T-cell (primary cell): ENCODE data around the gene EXOC3L1. TPM values are rescaled to one million over a fixed set of nuclear protein-coding genes. Genes with fewer than 3 reads are reported as not detected.

ENCODE experiments used
- ATAC-seq, 4 experiments: fragments of 200-7000 bp in 3 of 4; fragments of 150-1000 bp in 1 of 4; cut with Tn5 transposase; replicated peaks in 1 of 4; 1 replicate in 3 of 4; 2 replicates in 1 of 4; pipeline ENCODE4 v1.10.0; 2021; ENCODE audit warnings: moderate library complexity in 3 of 4, mild to moderate bottlenecking in 2 of 4, moderate number of reproducible peaks in 1 of 4
- CTCF ChIA-PET, 2 donors: fragments of 300-600 bp; sonication (Branson Sonifier 250); formaldehyde crosslinking; loops; one replicate each; lab custom pipeline; 2022; ENCODE audit warnings: antibody characterized with exemption in 2 of 2; lab: Charles Lee
- POLR2A ChIA-PET, 2 donors: fragments of 300-600 bp; sonication (Branson Sonifier 250); formaldehyde crosslinking; loops; one replicate each; lab custom pipeline; 2022; ENCODE audit warnings: antibody characterized with exemption in 2 of 2; lab: Charles Lee
- DNase-seq, 35 experiments: peaks; one replicate each; pipeline versions ENCODE4 v3.0.0 to v3.0.0-alpha.2; 2013 to 2023
- H3K27ac ChIP-seq: one replicate; pipeline ENCODE4 v1.5.1; 2013; ENCODE audit warnings: low read length
- H3K27me3 ChIP-seq, 2 experiments: replicated peaks in 1 of 2; 1 replicate in 1 of 2; 2 replicates in 1 of 2; pipeline versions ENCODE4 v1.6.1 to v1.7.0; 2013; ENCODE audit warnings: low read length in 1 of 2, mixed read lengths in 1 of 2; ENCODE audit not compliant: control insufficient read depth in 2 of 2, insufficient read depth in 2 of 2; ENCODE audit errors: extremely low read depth in 1 of 2
- H3K36me3 ChIP-seq, 2 donors: 1 replicate in 1 of 2; 2 replicates in 1 of 2; pipeline versions ENCODE4 v1.6.1 to v1.7.0; 2013; ENCODE audit warnings: low read length in 1 of 2; ENCODE audit not compliant: control insufficient read depth in 2 of 2, insufficient read depth in 1 of 2; ENCODE audit errors: extremely low read depth in 1 of 2
- H3K4me1 ChIP-seq, 2 experiments: 1 replicate in 1 of 2; 2 replicates in 1 of 2; pipeline versions ENCODE4 v1.6.1 to v1.7.0; 2013; ENCODE audit warnings: low read length in 2 of 2, mixed read lengths in 1 of 2; ENCODE audit not compliant: insufficient read depth in 2 of 2, control insufficient read depth in 1 of 2; ENCODE audit errors: extremely low read depth in 1 of 2
- H3K4me3 ChIP-seq, 2 donors: 1 replicate in 1 of 2; 2 replicates in 1 of 2; pipeline versions ENCODE4 v1.5.1 to v1.7.0; 2013; ENCODE audit warnings: mild to moderate bottlenecking in 2 of 2, low read length in 1 of 2, moderate library complexity in 1 of 2; ENCODE audit not compliant: control insufficient read depth in 1 of 2; ENCODE audit errors: extremely low read depth in 1 of 2
- H3K9me3 ChIP-seq: 2 replicates; pipeline ENCODE4 v1.7.0; 2013
- H3K27ac Mint-ChIP-seq, 2 donors: one replicate each; pipeline ENCODE4 v1.8.0; 2020 to 2021; ENCODE audit warnings: mild to moderate bottlenecking in 2 of 2, mixed read lengths in 2 of 2
- H3K27me3 Mint-ChIP-seq, 2 donors: one replicate each; pipeline ENCODE4 v1.8.0; 2021 to 2022; ENCODE audit warnings: mixed read lengths in 2 of 2
- H3K36me3 Mint-ChIP-seq: one replicate; pipeline ENCODE4 v1.8.0; 2021; ENCODE audit warnings: mixed read lengths
- H3K4me1 Mint-ChIP-seq, 3 donors: one replicate each; pipeline ENCODE4 v1.8.0; 2020 to 2022; ENCODE audit warnings: mixed read lengths in 3 of 3, mild to moderate bottlenecking in 1 of 3
- H3K4me3 Mint-ChIP-seq, 3 donors: one replicate each; pipeline ENCODE4 v1.8.0; 2020 to 2022; ENCODE audit warnings: mild to moderate bottlenecking in 3 of 3, mixed read lengths in 3 of 3, moderate library complexity in 3 of 3
- H3K9me3 Mint-ChIP-seq, 3 donors: one replicate each; pipeline ENCODE4 v1.8.0; 2020 to 2022; ENCODE audit warnings: mixed read lengths in 3 of 3
- WGBS: methylation state at CpG from one replicate; pipeline ENCODE4 v1.1.5; 2013; ENCODE audit warnings: missing lambda C conversion rate; ENCODE audit not compliant: insufficient coverage; 5-methylcytosine and 5-hydroxymethylcytosine counted together
- total RNA-seq, 35 experiments: library from RNA in 6 of 35; stranded (reverse) in 6 of 35; fragments of 120-200 nt in 1 of 35; gene quantifications; one replicate each; pipeline versions ENCODE4 v1.2.1 to v1.2.4 and lab custom pipeline; 2013 to 2026

EXOC3L1 gene
- total RNA-seq, 5 donors from 2014 or later (not counting 1 experiment from before 2014, with no cell fraction given) = 0.25 TPM; not detected in 4

DNA sequence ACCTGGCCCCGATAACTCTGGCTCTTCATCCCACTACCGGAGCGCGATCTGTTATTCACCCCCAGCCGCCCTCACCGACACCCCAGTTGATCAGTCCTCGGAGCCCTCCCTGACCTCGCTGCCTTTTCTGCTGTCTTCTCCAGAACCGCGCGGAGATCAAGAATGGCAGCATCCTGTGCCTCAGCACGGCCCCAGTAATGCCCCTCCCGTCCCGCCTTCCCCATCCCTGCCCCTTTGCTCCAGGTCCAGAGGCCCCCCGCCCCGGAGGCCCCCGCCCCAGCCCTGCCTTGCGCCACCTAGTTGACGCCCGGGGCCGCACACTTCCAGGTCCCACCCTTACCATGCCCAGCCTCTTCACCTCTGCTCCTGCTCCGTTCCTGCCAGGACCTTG, 9.9 kb upstream of the EXOC3L1 start:
- Mint-ChIP-seq H3K27me3 (no peaks in the 10 kb centered on the region), H3K27ac (no peak overlapping the region)
- DNase-seq = no peak

DNA sequence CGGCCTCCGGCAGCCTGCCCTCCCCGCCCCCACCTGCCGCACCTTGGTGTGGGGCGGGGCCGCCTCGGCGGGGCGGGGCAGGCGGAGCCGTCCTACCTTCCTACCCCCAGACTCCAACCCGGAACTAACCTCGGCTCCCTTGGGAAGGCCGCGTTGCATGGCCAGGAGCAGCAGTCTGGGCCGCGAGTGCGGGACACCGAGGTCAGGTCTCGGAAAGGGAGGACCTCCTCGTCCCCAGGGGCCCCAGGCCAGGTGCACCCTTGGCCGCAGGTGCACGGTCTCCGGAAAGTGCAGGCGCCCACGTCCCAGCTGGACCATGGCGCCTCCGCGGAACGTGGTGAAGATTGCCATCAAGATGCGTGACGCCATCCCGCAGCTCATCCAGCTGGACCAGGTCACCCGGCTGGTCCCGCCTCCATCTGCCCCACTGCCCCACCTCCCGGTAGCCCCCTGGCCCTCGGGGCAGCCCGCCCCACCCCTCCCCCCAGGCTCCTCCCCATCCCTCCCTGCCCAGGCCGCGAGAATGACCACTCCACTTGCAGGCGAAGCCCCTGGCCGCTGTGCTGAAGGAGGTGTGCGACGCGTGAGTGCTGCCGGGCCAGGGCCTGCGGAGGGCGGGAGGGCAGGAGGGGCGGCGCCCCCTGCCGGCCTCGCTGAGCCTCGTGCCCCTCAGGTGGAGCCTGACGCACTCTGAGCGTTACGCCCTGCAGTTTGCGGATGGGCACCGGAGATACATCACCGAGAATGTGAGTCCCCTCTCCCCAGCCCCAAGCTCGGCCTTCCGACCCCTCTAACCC, 9.3 kb upstream of the EXOC3L1 start, which contains the start of gene ELMO3:
ELMO3 (plus strand) TSS at position 121 of the 797 bp plus-strand sequence; CDS start at position 317, 196 bp downstream.
- no peak for DNase-seq
- peaks cover 31 to 75% of the 10 kb centered on the region in 2 donors for H3K36me3 ChIP-seq
- WGBS = 97% methylated on average over 33 of the region's 61 CpGs
- H3K4me3 Mint-ChIP-seq = no peak within 1 kb of the TSS
- H3K27me3 ChIP-seq = no peaks in the 10 kb centered on the region
- ChIA-PET POLR2A (no interaction called here), CTCF (no interaction called here)
- peaks cover 0 to 27% of the 10 kb centered on the region in 2 experiments for H3K4me1 ChIP-seq
- no peak within 1 kb of the TSS for H3K4me3 ChIP-seq
- peaks cover 17 to 29% (median 17%) of the 10 kb centered on the region in 3 donors for H3K4me1 Mint-ChIP-seq
- H3K9me3 Mint-ChIP-seq = no peaks in the 10 kb centered on the region
- no peaks in the 10 kb centered on the region for H3K9me3 ChIP-seq
- no peaks in the 10 kb centered on the region for H3K27me3 Mint-ChIP-seq
- H3K27ac Mint-ChIP-seq = peak within 1 kb of the TSS in 1 of 2 donors; percentile 31
- no peak within 1 kb of the TSS for H3K27ac ChIP-seq
- peak in 1 of 4 experiments; percentile 33 for ATAC-seq
- peaks cover 20% of the 10 kb centered on the region for H3K36me3 Mint-ChIP-seq

More for the DNA sequence above, 9.9 kb upstream of the EXOC3L1 start:
- Mint-ChIP-seq H3K36me3 (peaks cover 20% of the 10 kb centered on the region), H3K4me3 (no peak overlapping the region), H3K4me1 (peaks cover 14 to 24% (median 16%) of the 10 kb centered on the region in 3 donors), H3K9me3 (no peaks in the 10 kb centered on the region)
- H3K36me3 ChIP-seq = peaks cover 30 to 69% of the 10 kb centered on the region in 2 donors
- peaks cover 0 to 21% of the 10 kb centered on the region in 2 experiments for H3K4me1 ChIP-seq
- no peaks in the 10 kb centered on the region for H3K27me3 ChIP-seq
- H3K27ac ChIP-seq = no peak overlapping the region
- ATAC-seq = no peak
- WGBS = 92% methylated on average over 20 of the region's 22 CpGs
- no peak overlapping the region for H3K4me3 ChIP-seq
- ChIA-PET POLR2A (no interaction called here), CTCF (no interaction called here)
- H3K9me3 ChIP-seq = no peaks in the 10 kb centered on the region

DNA sequence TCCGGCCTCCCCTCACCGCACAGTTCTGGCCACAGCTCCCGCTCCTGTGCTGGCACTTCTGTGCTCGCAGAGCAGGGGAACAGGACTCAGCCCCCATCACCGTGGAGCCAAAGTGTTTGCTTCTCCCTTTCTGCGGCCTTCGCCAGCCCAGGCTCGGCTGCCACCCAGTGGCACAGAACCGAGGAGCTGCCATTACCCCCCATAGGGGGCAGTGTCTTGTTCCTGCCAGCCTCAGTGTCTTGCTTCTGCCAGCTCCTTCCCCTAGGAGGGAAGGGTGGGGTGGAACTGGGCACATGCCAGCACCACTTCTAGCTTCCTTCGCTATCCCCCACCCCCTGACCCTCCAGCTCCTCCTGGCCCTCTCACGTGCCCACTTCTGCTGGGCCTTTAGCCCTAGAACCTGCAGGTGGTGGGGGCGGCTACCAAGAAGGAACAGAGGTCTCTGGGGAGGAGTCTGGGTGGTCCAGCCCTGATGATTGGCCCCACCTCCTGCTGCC, 8.3 kb upstream of the EXOC3L1 start:
- Histone ChIP-seq H3K9me3 (no peaks in the 10 kb centered on the region), H3K36me3 (peaks cover 27 to 76% of the 10 kb centered on the region in 2 donors), H3K4me1 (peaks cover 0 to 37% of the 10 kb centered on the region in 2 experiments), H3K4me3 (no peak overlapping the region), H3K27me3 (no peaks in the 10 kb centered on the region), H3K27ac (no peak overlapping the region)
- peak in 2 of 4 experiments; percentile 38 to 53 for ATAC-seq
- H3K4me1 Mint-ChIP-seq = peaks cover 26 to 38% (median 27%) of the 10 kb centered on the region in 3 donors
- peaks cover 23% of the 10 kb centered on the region for H3K36me3 Mint-ChIP-seq
- 93% methylated on average over 4 of the region's 12 CpGs for WGBS
- H3K4me3 Mint-ChIP-seq = no peak overlapping the region
- CTCF ChIA-PET = interaction anchor here in 1 of 2 donors (0.9 to 1.2 kb wide), 2 partner anchors 20 to 41 kb away, joined by 3 to 4 read pairs; no protein-coding TSS in a partner anchor
- peak overlapping the region in 1 of 2 donors; percentile 31 for H3K27ac Mint-ChIP-seq
- H3K27me3 Mint-ChIP-seq = no peaks in the 10 kb centered on the region
- H3K9me3 Mint-ChIP-seq = no peaks in the 10 kb centered on the region
- DNase-seq = peak in 2 of 35 experiments; percentile 28 to 30
- POLR2A ChIA-PET = no interaction called here

DNA sequence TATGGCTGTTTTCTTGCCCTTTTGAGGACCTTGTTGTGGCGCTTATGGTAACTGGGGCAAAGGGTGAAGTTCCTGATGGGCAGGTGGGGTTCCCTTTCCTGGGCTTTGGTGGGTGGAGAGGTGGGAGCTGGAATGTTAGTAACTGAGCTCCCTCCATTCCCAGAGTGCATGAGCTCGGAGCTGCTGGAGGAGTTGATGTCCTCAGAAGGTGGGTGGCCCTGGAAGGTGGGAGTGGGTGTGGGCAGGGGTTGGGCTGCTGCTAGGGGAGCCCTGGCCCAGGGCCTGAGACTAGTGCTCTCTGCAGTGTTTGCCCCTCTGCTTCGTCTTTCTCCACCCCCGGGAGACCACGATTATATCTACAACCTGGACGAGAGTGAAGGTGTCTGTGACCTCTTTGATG, 7.8 kb upstream of the EXOC3L1 start:
- Histone ChIP-seq H3K4me1 (peaks cover 0 to 42% of the 10 kb centered on the region in 2 experiments), H3K27me3 (no peaks in the 10 kb centered on the region), H3K27ac (no peak overlapping the region), H3K9me3 (no peaks in the 10 kb centered on the region), H3K36me3 (peaks cover 27 to 74% of the 10 kb centered on the region in 2 donors), H3K4me3 (no peak overlapping the region)
- H3K27me3 Mint-ChIP-seq = no peaks in the 10 kb centered on the region
- CTCF ChIA-PET = interaction anchor here in 1 of 2 donors (0.5 to 1.2 kb wide), 3 partner anchors 19 to 42 kb away, joined by 3 to 5 read pairs (median 4); no protein-coding TSS in a partner anchor
- no peak for DNase-seq
- H3K4me1 Mint-ChIP-seq = peaks cover 29 to 44% (median 31%) of the 10 kb centered on the region in 3 donors
- POLR2A ChIA-PET = no interaction called here
- ATAC-seq = no peak
- no peak overlapping the region for H3K4me3 Mint-ChIP-seq
- H3K27ac Mint-ChIP-seq = no peak overlapping the region
- peaks cover 23% of the 10 kb centered on the region for H3K36me3 Mint-ChIP-seq
- 79% methylated on average over 5 of the region's 6 CpGs for WGBS
- no peaks in the 10 kb centered on the region for H3K9me3 Mint-ChIP-seq

DNA sequence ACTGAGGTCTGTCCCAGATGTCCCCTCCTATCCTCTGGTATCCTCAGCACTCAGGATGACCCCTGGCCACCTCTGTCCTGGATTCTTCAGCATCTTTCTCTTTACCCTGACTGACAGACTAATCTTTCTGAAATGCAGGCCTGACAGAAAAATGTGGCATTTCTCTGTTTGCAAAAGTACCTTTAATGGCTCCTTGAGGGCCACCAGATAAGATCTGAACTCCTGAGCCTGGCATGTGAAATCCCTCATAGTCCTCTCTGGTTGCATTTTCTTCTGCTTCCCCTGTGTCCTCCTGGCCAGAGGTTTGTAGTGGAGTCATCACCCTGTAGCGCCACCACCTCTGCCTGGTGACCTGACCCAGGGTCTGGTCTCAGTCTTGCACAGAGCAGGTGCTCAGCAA, 6.9 kb upstream of the EXOC3L1 start:
- Mint-ChIP-seq H3K27me3 (no peaks in the 10 kb centered on the region), H3K4me1 (peaks cover 34 to 49% (median 36%) of the 10 kb centered on the region in 3 donors), H3K36me3 (peaks cover 23% of the 10 kb centered on the region), H3K9me3 (no peaks in the 10 kb centered on the region), H3K27ac (peak overlapping the region in 1 of 2 donors; percentile 55), H3K4me3 (peak overlapping the region in 1 of 3 donors; percentile 1)
- ChIA-PET CTCF (no interaction called here), POLR2A (interaction anchor here in 1 of 2 donors (0.7 kb wide), 1 partner anchor 259 kb away, joined by 4 read pairs; no protein-coding TSS in a partner anchor)
- no peaks in the 10 kb centered on the region for H3K9me3 ChIP-seq
- H3K36me3 ChIP-seq = peaks cover 20 to 66% of the 10 kb centered on the region in 2 donors
- H3K4me3 ChIP-seq = no peak overlapping the region
- WGBS = 100% methylated on average over 1 of the region's 1 CpG
- H3K27me3 ChIP-seq = no peaks in the 10 kb centered on the region
- no peak overlapping the region for H3K27ac ChIP-seq
- peaks cover 0 to 49% of the 10 kb centered on the region in 2 experiments for H3K4me1 ChIP-seq
- DNase-seq = no peak
- ATAC-seq = no peak

DNA sequence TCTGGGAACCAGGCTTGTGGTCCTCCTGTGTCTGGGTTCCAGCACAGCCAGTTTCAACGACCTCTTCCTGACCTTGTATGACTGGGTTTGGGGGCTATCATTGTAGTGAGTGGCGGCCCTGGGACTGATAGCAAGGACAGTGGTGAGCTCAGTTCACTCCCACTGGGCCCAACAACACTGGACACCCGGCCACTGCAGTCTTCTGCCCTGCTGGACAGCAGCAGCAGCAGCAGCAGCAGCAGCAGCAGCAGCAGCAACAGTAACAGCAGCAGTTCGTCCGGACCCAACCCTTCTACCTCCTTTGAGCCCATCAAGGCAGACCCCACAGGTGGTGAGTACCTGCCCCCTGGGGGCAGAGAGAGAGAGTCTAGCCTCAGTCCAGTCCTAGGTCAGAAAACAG, 5.7 kb upstream of the EXOC3L1 start:
- DNase-seq (no peak), ATAC-seq (no peak)
- no peaks in the 10 kb centered on the region for H3K9me3 Mint-ChIP-seq
- H3K36me3 ChIP-seq = peaks cover 18 to 56% of the 10 kb centered on the region in 2 donors
- H3K27me3 ChIP-seq = no peaks in the 10 kb centered on the region
- no peak overlapping the region for H3K27ac Mint-ChIP-seq
- ChIA-PET CTCF (interaction anchor here in 1 of 2 donors (0.5 kb wide), 1 partner anchor 186 kb away, joined by 3 read pairs; no protein-coding TSS in a partner anchor), POLR2A (no interaction called here)
- no peak overlapping the region for H3K4me3 Mint-ChIP-seq
- no peak overlapping the region for H3K27ac ChIP-seq
- 98% methylated on average over 4 of the region's 5 CpGs for WGBS
- peaks cover 42 to 56% (median 43%) of the 10 kb centered on the region in 3 donors for H3K4me1 Mint-ChIP-seq
- peaks cover 5 to 57% of the 10 kb centered on the region in 2 experiments for H3K4me1 ChIP-seq
- H3K4me3 ChIP-seq = no peak overlapping the region
- no peaks in the 10 kb centered on the region for H3K27me3 Mint-ChIP-seq
- H3K36me3 Mint-ChIP-seq = peaks cover 23% of the 10 kb centered on the region
- no peaks in the 10 kb centered on the region for H3K9me3 ChIP-seq
